Measurements from ENCODE around the gene NKX2-1. TPM values are rescaled to one million over a fixed set of nuclear protein-coding genes. Genes with fewer than 3 reads are reported as not detected.

NKX2-1 gene
- total RNA-seq, 2 donors from 2014 or later, result 0.31 to 0.62 TPM

DNA sequence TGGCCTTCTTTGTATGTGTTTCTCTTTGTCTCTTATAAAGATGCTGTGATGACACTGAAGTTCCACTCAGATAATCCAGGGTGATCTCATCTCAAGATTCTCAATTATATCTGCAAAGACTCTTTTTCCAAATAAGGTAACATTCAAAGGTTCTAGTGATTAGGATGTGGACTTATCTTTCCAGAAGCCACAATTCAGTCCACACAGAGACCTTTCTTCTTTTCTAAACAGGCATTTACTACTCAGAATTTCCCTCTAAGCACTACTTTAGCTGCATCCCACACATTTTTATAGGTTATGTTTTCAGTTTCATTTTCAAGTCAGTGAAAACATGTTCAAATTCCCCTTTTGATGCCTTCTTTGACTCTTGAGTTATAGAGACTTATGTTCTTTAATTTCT lies 9.0 kb upstream of the NKX2-1 start:
- Mint-ChIP-seq H3K4me1 (peaks cover 2% of the 10 kb centered on the region), H3K27ac (no peak overlapping the region), H3K27me3 (ENCODE audit: insufficient read depth) (peaks cover 99% of the 10 kb centered on the region), H3K36me3 (ENCODE audit: low read depth) (no peaks in the 10 kb centered on the region), H3K4me3 (no peak overlapping the region), H3K9me3 (no peaks in the 10 kb centered on the region)
- H3K4me1 ChIP-seq (ENCODE audit: control insufficient read depth, insufficient read depth, low read length), result no peaks in the 10 kb centered on the region
- H3K4me3 ChIP-seq (ENCODE audit: low read length), result no peak overlapping the region
- no peaks in the 10 kb centered on the region for H3K9me3 ChIP-seq (ENCODE audit: control insufficient read depth, low read length)
- TF ChIP-seq, protein P1, sequence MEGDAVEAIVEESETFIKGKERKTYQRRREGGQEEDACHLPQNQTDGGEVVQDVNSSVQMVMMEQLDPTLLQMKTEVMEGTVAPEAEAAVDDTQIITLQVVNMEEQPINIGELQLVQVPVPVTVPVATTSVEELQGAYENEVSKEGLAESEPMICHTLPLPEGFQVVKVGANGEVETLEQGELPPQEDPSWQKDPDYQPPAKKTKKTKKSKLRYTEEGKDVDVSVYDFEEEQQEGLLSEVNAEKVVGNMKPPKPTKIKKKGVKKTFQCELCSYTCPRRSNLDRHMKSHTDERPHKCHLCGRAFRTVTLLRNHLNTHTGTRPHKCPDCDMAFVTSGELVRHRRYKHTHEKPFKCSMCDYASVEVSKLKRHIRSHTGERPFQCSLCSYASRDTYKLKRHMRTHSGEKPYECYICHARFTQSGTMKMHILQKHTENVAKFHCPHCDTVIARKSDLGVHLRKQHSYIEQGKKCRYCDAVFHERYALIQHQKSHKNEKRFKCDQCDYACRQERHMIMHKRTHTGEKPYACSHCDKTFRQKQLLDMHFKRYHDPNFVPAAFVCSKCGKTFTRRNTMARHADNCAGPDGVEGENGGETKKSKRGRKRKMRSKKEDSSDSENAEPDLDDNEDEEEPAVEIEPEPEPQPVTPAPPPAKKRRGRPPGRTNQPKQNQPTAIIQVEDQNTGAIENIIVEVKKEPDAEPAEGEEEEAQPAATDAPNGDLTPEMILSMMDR (conservative IDR thresholded peaks at IDR 0.05), result no peak
- H3K27ac ChIP-seq (ENCODE audit: low read depth, low read length), result no peak overlapping the region
- H3K27me3 ChIP-seq (ENCODE audit: control insufficient read depth, insufficient read depth, low read length, poor library complexity, severe bottlenecking), result peaks cover 100% of the 10 kb centered on the region
- no peak overlapping the region for H3K9ac ChIP-seq (ENCODE audit: extremely low read depth, low read length, poor library complexity, severe bottlenecking)
- no peak for DNase-seq
- H3K36me3 ChIP-seq (ENCODE audit: control insufficient read depth, insufficient read depth, low read length), result no peaks in the 10 kb centered on the region

DNA sequence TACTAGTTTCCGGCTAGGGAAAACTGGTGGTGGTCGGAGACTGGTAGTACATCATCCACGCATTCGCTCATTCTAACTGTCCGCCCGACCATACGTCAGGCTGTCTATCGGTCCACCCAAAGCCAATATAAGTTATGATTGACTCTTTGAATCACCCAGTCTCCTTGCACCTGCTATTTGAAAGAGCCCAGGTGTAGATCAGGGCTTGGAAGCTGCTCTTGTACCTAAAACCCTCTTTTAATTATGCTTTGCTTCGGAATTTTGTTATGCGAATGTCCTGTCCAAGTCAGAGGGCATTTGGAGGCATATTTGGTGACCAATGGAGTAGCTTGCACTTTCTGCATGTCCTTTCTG lies 5.7 kb upstream of the NKX2-1 start:
- Mint-ChIP-seq H3K9me3 (no peaks in the 10 kb centered on the region), H3K27me3 (ENCODE audit: insufficient read depth) (peaks cover 100% of the 10 kb centered on the region), H3K36me3 (ENCODE audit: low read depth) (no peaks in the 10 kb centered on the region), H3K27ac (no peak overlapping the region), H3K4me1 (peaks cover 12% of the 10 kb centered on the region), H3K4me3 (no peak overlapping the region)
- Histone ChIP-seq H3K27ac (ENCODE audit: low read depth, low read length) (no peak overlapping the region), H3K9ac (ENCODE audit: extremely low read depth, low read length, poor library complexity, severe bottlenecking) (no peak overlapping the region), H3K9me3 (ENCODE audit: control insufficient read depth, low read length) (no peaks in the 10 kb centered on the region), H3K4me1 (ENCODE audit: control insufficient read depth, insufficient read depth, low read length) (peaks cover 5% of the 10 kb centered on the region), H3K4me3 (ENCODE audit: low read length) (no peak overlapping the region), H3K27me3 (ENCODE audit: control insufficient read depth, insufficient read depth, low read length, poor library complexity, severe bottlenecking) (peaks cover 100% of the 10 kb centered on the region), H3K36me3 (ENCODE audit: control insufficient read depth, insufficient read depth, low read length) (no peaks in the 10 kb centered on the region)
- TF ChIP-seq, protein P1 (conservative IDR thresholded peaks at IDR 0.05), result no peak
- DNase-seq, result no peak
- 18 to 19% methylated on average over 8 to 10 of the region's 10 CpGs for WGBS, 2 experiments (ENCODE audit: insufficient coverage in 1 of 2, insufficient read length in 1 of 2)

DNA sequence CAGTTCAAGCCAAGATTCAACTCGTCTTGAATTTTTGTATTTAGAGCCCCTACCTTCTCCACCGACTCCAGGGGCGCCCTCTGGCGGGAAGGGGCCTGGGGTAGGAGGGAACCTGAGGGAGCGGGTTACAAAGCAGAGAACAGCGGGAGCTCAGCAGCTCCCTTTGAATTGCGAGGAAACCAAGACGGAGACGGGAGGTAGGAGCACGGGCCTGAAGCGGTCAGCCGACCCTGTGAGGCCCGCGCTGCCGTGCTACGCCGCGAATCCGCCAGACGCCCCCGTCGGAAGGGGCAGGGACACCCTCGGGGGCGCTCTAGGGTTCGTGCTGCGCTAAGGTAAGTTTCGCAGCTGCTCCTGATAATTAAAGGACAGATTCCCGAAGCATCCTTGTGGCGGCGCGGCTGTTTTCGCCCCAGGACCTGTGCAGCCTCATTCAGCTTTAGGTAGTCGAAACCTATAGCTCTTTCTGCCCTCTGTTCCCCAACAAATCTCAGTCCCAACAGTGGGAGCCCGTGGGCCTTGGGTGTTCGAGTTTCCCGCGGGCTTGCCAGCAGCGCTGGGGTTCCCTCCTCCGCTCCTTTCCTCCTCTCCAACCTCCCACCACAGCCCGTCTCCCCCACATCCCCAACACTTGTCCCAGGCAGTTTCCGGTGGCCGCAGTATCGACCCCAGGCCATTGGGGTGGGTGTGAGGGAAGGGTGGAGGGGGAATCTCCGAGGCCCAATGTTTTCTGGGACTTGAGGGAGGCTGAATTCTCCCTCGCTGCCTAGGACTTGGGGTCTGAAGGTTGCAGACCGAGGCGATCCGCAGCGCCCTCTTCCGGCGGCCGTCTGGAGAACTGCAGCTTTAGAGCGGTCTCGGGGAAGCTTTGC lies 5.1 kb upstream of the NKX2-1 start:
- 0 to 3% methylated on average over 20 to 53 of the region's 54 CpGs for WGBS, 2 experiments (ENCODE audit: insufficient coverage in 1 of 2, insufficient read length in 1 of 2)
- H3K27me3 Mint-ChIP-seq (ENCODE audit: insufficient read depth), result peaks cover 100% of the 10 kb centered on the region
- H3K4me1 ChIP-seq (ENCODE audit: control insufficient read depth, insufficient read depth, low read length), result peaks cover 6% of the 10 kb centered on the region
- H3K9me3 Mint-ChIP-seq, result no peaks in the 10 kb centered on the region
- TF ChIP-seq, protein P1 (conservative IDR thresholded peaks at IDR 0.05), result peak; percentile 91
- peaks cover 99% of the 10 kb centered on the region for H3K27me3 ChIP-seq (ENCODE audit: control insufficient read depth, insufficient read depth, low read length, poor library complexity, severe bottlenecking)
- peaks cover 13% of the 10 kb centered on the region for H3K4me1 Mint-ChIP-seq
- H3K4me3 Mint-ChIP-seq, result peak overlapping the region; percentile 21
- H3K36me3 ChIP-seq (ENCODE audit: control insufficient read depth, insufficient read depth, low read length), result no peaks in the 10 kb centered on the region
- no peaks in the 10 kb centered on the region for H3K36me3 Mint-ChIP-seq (ENCODE audit: low read depth)
- no peak overlapping the region for H3K27ac Mint-ChIP-seq
- DNase-seq, result peak; percentile 95
- peak overlapping the region; percentile 32 for H3K4me3 ChIP-seq (ENCODE audit: low read length)
- no peak overlapping the region for H3K9ac ChIP-seq (ENCODE audit: extremely low read depth, low read length, poor library complexity, severe bottlenecking)
- H3K9me3 ChIP-seq (ENCODE audit: control insufficient read depth, low read length), result no peaks in the 10 kb centered on the region
- no peak overlapping the region for H3K27ac ChIP-seq (ENCODE audit: low read depth, low read length)
